Naive thymus-derived CD4-positive, alpha-beta T cell (primary cell): ENCODE results near the gene PAX5. TPM values are rescaled to one million over a fixed set of nuclear protein-coding genes. Genes with fewer than 3 reads are reported as not detected.

ENCODE experiments used
- ATAC-seq: fragments of 150-1000 bp; cut with Tn5 transposase; 2 replicates; pipeline ENCODE4 v1.10.0; 2021; ENCODE audit warnings: mild to moderate bottlenecking, moderate library complexity
- CTCF ChIA-PET: fragments of 350-600 bp; sonication (Branson Sonifier 250); formaldehyde crosslinking; loops from one replicate; lab custom pipeline; 2021; ENCODE audit warnings: antibody characterized with exemption; lab: Charles Lee
- POLR2A ChIA-PET: fragments of 350-600 bp; sonication (Branson Sonifier 250); formaldehyde crosslinking; loops from one replicate; lab custom pipeline; 2021; ENCODE audit warnings: antibody characterized with exemption, inconsistent platforms; lab: Charles Lee
- DNase-seq, 9 donors: peaks; one replicate each; pipeline versions ENCODE4 v3.0.0 to v3.0.0-alpha.2; 2020 to 2022; ENCODE audit warnings: mixed read lengths in 1 of 9
- H3K27ac ChIP-seq: one replicate; pipeline ENCODE4 v1.7.0; 2013; ENCODE audit warnings: mild to moderate bottlenecking, low read depth, low read length, moderate library complexity
- H3K27me3 ChIP-seq, 2 donors: one replicate each; pipeline ENCODE4 v1.7.0; 2013; ENCODE audit warnings: low read length in 2 of 2, mild to moderate bottlenecking in 2 of 2, moderate library complexity in 2 of 2; ENCODE audit not compliant: control insufficient read depth in 2 of 2, insufficient read depth in 2 of 2
- H3K36me3 ChIP-seq, 3 experiments: 1 replicate in 2 of 3; 2 replicates in 1 of 3; pipeline ENCODE4 v1.7.0; 2013; ENCODE audit warnings: low read length in 3 of 3, mild to moderate bottlenecking in 3 of 3, moderate library complexity in 1 of 3; ENCODE audit not compliant: insufficient read depth in 3 of 3, control insufficient read depth in 2 of 3
- H3K4me1 ChIP-seq, 2 donors: one replicate each; pipeline ENCODE4 v1.7.0; 2013; ENCODE audit warnings: low read length in 2 of 2, mild to moderate bottlenecking in 2 of 2, moderate library complexity in 1 of 2; ENCODE audit not compliant: control insufficient read depth in 2 of 2, insufficient read depth in 2 of 2
- H3K4me3 ChIP-seq: 2 replicates; pipeline ENCODE4 v1.7.0; 2013; ENCODE audit warnings: mild to moderate bottlenecking, low read length
- H3K9me3 ChIP-seq, 3 experiments: 1 replicate in 2 of 3; 2 replicates in 1 of 3; pipeline ENCODE4 v1.7.0; 2013; ENCODE audit warnings: low read length in 3 of 3; ENCODE audit not compliant: control insufficient read depth in 2 of 3
- H3K27ac Mint-ChIP-seq, 9 donors: one replicate each; pipeline ENCODE4 v1.8.0; 2020 to 2022; ENCODE audit warnings: mixed read lengths in 9 of 9, mild to moderate bottlenecking in 8 of 9, moderate library complexity in 5 of 9, inconsistent platforms in 2 of 9
- H3K27me3 Mint-ChIP-seq, 5 donors: one replicate each; pipeline ENCODE4 v1.8.0; 2021 to 2022; ENCODE audit warnings: mixed read lengths in 5 of 5, mild to moderate bottlenecking in 1 of 5
- H3K36me3 Mint-ChIP-seq, 5 donors: one replicate each; pipeline ENCODE4 v1.8.0; 2020 to 2022; ENCODE audit warnings: mixed read lengths in 5 of 5, mild to moderate bottlenecking in 3 of 5, inconsistent platforms in 1 of 5
- H3K4me1 Mint-ChIP-seq, 7 donors: one replicate each; pipeline ENCODE4 v1.8.0; 2020 to 2022; ENCODE audit warnings: mixed read lengths in 7 of 7, mild to moderate bottlenecking in 3 of 7, inconsistent platforms in 1 of 7
- H3K4me3 Mint-ChIP-seq, 10 donors: one replicate each; pipeline ENCODE4 v1.8.0; 2020 to 2022; ENCODE audit warnings: mild to moderate bottlenecking in 10 of 10, mixed read lengths in 10 of 10, moderate library complexity in 6 of 10, inconsistent platforms in 2 of 10
- H3K9me3 Mint-ChIP-seq, 11 donors: one replicate each; pipeline ENCODE4 v1.8.0; 2020 to 2022; ENCODE audit warnings: mixed read lengths in 11 of 11, mild to moderate bottlenecking in 4 of 11, inconsistent platforms in 1 of 11, moderate library complexity in 1 of 11
- intact Hi-C, 2 donors: fragments of 100-400 bp; cut with micrococcal nuclease; formaldehyde crosslinking; loops; one replicate each; pipeline ENCODE4 v1.15.1; 2023
- polyA plus RNA-seq, 2 donors: library from polyadenylated mRNA; unstranded; fragments of 300-500 nt; fragmentation: Illumina TruSeq; gene quantifications; one replicate each; pipeline ENCODE4 v1.2.3, GENCODE V29; 2021
- total RNA-seq, 6 experiments: library from RNA in 5 of 6; stranded (reverse) in 5 of 6; gene quantifications; 1 replicate in 5 of 6; 2 replicates in 1 of 6; pipeline ENCODE4 v1.2.3 and lab custom pipeline; 2021 to 2026

Gene PAX5
- total and polyA plus RNA-seq, 7 experiments from 2014 or later: 0.10 to 8.0 (median 0.38) TPM; not detected in 1

DNA sequence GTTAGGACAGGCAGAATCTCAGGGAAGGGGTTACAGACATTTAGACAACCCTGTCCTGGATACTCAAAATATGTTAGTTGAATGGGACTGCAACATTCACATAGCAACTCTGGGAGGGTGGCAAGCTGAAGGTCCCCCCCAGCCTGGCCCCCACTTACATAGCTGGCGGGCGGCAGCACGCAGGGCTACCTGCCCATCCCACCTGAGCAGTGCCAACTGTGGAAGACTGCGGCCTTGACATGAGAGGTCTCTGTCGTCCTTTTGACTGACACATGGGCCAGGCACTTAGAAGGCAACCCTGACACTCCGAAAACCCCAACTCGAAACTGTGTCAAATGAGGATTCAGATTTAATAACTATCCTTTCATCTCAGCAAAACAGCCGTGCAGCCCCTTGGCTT is 16.5 kb downstream of the PAX5 start:
- Mint-ChIP-seq H3K4me1 (no peaks in the 10 kb centered on the region), H3K9me3 (peaks cover 0 to 2% (median 0%) of the 10 kb centered on the region in 11 donors), H3K27me3 (peaks cover 71 to 79% (median 76%) of the 10 kb centered on the region in 5 donors), H3K36me3 (peaks cover 0 to 5% (median 0%) of the 10 kb centered on the region in 5 donors), H3K27ac (no peak overlapping the region), H3K4me3 (no peak overlapping the region)
- DNase-seq: no peak
- Histone ChIP-seq H3K36me3 (no peaks in the 10 kb centered on the region), H3K27ac (no peak overlapping the region), H3K9me3 (no peaks in the 10 kb centered on the region), H3K27me3 (peaks cover 0 to 4% of the 10 kb centered on the region in 2 donors), H3K4me1 (no peaks in the 10 kb centered on the region), H3K4me3 (no peak overlapping the region)
- no peak for ATAC-seq
- ChIA-PET POLR2A (interaction anchor here (0.6 kb wide), 1 partner anchor 22 kb away, joined by 3 read pairs; no protein-coding TSS in a partner anchor), CTCF (no interaction called here)
- intact Hi-C loops: no loop called here

DNA sequence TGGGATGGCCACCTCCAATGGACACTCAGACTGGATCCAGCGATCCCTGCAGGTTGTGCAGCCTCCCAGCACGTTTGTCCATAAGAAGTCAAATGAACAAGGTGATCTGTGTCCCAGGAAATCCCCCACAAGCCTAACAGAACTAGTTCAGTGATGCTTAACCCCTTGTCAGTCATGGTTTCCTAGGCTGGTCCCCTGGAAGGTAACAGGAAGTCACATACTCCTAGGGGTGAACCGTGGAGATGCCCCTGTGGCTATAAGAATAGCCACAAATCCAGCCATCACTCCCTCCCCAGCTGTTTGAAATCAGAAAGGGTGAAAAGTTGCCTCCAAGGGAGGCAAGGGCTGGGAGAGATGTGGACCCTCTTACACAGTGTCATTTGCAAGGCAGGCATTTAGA is 22.5 kb downstream of the PAX5 start:
- H3K4me3 ChIP-seq: no peak overlapping the region
- CTCF ChIA-PET: no interaction called here
- intact Hi-C loops: no loop called here
- Mint-ChIP-seq H3K4me1 (peaks cover 0 to 2% (median 0%) of the 10 kb centered on the region in 7 donors), H3K27ac (no peak overlapping the region), H3K27me3 (peaks cover 40 to 63% (median 56%) of the 10 kb centered on the region in 5 donors), H3K9me3 (no peaks in the 10 kb centered on the region), H3K36me3 (no peaks in the 10 kb centered on the region), H3K4me3 (no peak overlapping the region)
- H3K27me3 ChIP-seq: no peaks in the 10 kb centered on the region
- H3K36me3 ChIP-seq: no peaks in the 10 kb centered on the region
- POLR2A ChIA-PET: no interaction called here
- H3K4me1 ChIP-seq: no peaks in the 10 kb centered on the region
- DNase-seq (no peak), ATAC-seq (no peak)
- no peak overlapping the region for H3K27ac ChIP-seq
- no peaks in the 10 kb centered on the region for H3K9me3 ChIP-seq

DNA sequence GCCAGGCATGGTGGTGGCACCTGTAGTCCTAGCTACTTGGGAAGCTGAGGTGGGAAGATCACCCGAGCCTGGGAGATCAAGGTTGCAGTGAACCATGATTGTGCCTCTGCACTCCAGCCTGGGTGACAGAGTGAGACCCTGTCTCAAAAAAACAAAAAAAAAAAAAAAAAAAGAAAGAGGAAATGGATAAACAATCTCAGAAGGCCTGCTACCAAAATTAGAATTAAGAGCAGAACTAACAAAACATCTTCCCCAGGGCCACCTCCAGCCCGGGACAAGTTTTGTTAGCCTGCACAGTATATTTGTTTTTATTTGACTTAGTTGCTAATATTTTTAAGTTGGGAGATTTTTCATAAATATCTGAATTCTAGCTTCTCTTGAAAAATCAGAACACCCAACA is 23.1 kb downstream of the PAX5 start:
- Mint-ChIP-seq H3K27me3 (peaks cover 40 to 65% (median 55%) of the 10 kb centered on the region in 5 donors), H3K4me1 (peaks cover 0 to 2% (median 0%) of the 10 kb centered on the region in 7 donors), H3K27ac (no peak overlapping the region), H3K36me3 (no peaks in the 10 kb centered on the region), H3K9me3 (no peaks in the 10 kb centered on the region), H3K4me3 (no peak overlapping the region)
- H3K4me3 ChIP-seq: no peak overlapping the region
- CTCF ChIA-PET: no interaction called here
- H3K27me3 ChIP-seq: no peaks in the 10 kb centered on the region
- POLR2A ChIA-PET: no interaction called here
- no peaks in the 10 kb centered on the region for H3K4me1 ChIP-seq
- no peak overlapping the region for H3K27ac ChIP-seq
- H3K36me3 ChIP-seq: no peaks in the 10 kb centered on the region
- intact Hi-C loops: no loop called here
- no peak for ATAC-seq
- DNase-seq: no peak
- H3K9me3 ChIP-seq: no peaks in the 10 kb centered on the region

DNA sequence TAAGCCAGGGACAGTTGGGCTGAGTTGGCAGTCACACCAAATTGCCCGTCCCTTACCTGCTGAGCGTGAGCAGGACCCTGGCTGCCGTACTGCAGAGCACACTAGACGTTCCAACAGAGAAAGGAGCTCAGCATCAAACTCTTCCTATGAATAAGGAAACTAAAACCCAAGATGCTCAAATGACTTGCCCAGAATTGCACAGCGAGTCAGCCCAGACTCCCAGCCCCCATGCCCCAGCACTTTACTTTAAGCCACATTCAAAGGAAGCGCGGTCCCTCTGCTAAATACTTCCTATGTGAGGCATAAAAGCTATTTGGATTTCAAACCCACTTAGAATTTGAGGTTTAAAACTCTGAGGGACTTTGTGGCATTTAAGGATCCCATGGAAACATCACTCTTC is 23.9 kb downstream of the PAX5 start:
- H3K9me3 ChIP-seq: no peaks in the 10 kb centered on the region
- H3K27ac ChIP-seq: no peak overlapping the region
- Mint-ChIP-seq H3K4me3 (no peak overlapping the region), H3K4me1 (peaks cover 0 to 2% (median 0%) of the 10 kb centered on the region in 7 donors), H3K36me3 (no peaks in the 10 kb centered on the region), H3K27me3 (peaks cover 43 to 69% (median 59%) of the 10 kb centered on the region in 5 donors), H3K27ac (no peak overlapping the region), H3K9me3 (peaks cover 0 to 2% (median 0%) of the 10 kb centered on the region in 11 donors)
- H3K4me1 ChIP-seq: no peaks in the 10 kb centered on the region
- DNase-seq (no peak), ATAC-seq (no peak)
- H3K36me3 ChIP-seq: no peaks in the 10 kb centered on the region
- POLR2A ChIA-PET: no interaction called here
- CTCF ChIA-PET: no interaction called here
- H3K27me3 ChIP-seq: no peaks in the 10 kb centered on the region
- intact Hi-C loops: no loop called here
- no peak overlapping the region for H3K4me3 ChIP-seq

DNA sequence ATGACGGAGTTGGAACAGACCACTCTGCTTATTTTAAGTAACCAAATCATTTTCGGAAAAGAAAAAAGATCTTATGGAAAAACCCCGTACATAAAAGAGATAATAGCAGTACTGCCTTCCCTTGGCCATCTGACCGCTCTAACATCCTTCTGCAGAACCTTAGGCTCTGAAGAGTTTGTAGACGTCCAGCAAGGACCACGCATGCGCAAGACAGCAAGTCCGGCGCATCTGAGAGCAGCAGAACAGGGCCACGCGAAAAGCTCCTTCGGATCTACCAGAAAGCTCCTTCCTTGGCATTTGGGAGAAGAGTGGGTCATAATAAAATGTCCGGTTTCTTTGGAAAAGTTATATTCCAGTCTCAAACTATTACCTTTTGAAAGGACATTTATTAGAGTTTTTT is 26.8 kb downstream of the PAX5 start:
- DNase-seq: no peak
- peaks cover 48 to 76% (median 69%) of the 10 kb centered on the region in 5 donors for H3K27me3 Mint-ChIP-seq
- CTCF ChIA-PET: no interaction called here
- ATAC-seq: no peak
- POLR2A ChIA-PET: no interaction called here
- H3K4me1 ChIP-seq: no peaks in the 10 kb centered on the region
- H3K9me3 Mint-ChIP-seq: peaks cover 0 to 2% (median 0%) of the 10 kb centered on the region in 11 donors
- H3K9me3 ChIP-seq: no peaks in the 10 kb centered on the region
- no peak overlapping the region for H3K4me3 Mint-ChIP-seq
- no peaks in the 10 kb centered on the region for H3K27me3 ChIP-seq
- no peak overlapping the region for H3K27ac Mint-ChIP-seq
- H3K36me3 ChIP-seq: no peaks in the 10 kb centered on the region
- peaks cover 0 to 5% (median 5%) of the 10 kb centered on the region in 7 donors for H3K4me1 Mint-ChIP-seq
- intact Hi-C loops: no loop called here
- no peak overlapping the region for H3K27ac ChIP-seq
- no peak overlapping the region for H3K4me3 ChIP-seq
- H3K36me3 Mint-ChIP-seq: no peaks in the 10 kb centered on the region

DNA sequence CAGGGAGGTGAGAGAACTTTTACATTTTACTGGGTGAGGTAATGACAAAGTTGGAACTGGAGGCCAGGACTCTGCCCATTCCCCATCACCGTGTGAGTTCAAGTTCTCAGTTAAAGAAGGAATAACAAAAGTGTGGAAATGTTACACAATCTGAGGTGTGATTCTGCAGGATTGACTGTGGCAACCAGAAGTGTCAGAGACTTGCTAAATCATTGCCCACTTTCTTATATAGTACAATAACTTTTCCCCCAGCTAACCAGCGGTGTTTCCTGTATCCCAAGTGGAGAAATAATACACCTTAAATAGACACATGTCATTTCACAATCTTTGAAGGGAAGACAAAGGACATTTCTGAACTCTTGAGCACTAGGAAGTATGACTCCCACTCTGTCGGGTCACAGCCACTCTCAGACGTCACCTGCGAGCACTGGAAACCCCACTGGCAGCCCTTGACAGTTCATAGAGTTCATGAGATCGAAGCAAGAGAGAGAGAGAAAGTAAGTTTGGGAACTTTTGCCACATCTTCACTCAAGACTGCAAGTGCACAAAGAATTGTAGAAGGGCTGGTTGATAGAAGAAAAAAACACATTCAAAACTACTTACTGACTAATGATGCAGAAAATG is 28.4 kb downstream of the PAX5 start:
- peaks cover 64 to 80% (median 76%) of the 10 kb centered on the region in 5 donors for H3K27me3 Mint-ChIP-seq
- no peak for ATAC-seq
- no peak overlapping the region for H3K27ac Mint-ChIP-seq
- peaks cover 0 to 4% of the 10 kb centered on the region in 2 donors for H3K27me3 ChIP-seq
- H3K9me3 ChIP-seq: no peaks in the 10 kb centered on the region
- H3K36me3 Mint-ChIP-seq: no peaks in the 10 kb centered on the region
- no peaks in the 10 kb centered on the region for H3K4me1 ChIP-seq
- no peak for DNase-seq
- no peak overlapping the region for H3K4me3 Mint-ChIP-seq
- POLR2A ChIA-PET: no interaction called here
- H3K4me1 Mint-ChIP-seq: peaks cover 0 to 8% (median 4%) of the 10 kb centered on the region in 7 donors
- CTCF ChIA-PET: interaction anchor here (1.1 kb wide), 1 partner anchor 10 kb away, joined by 3 read pairs; no protein-coding TSS in a partner anchor
- intact Hi-C loops: no loop called here
- H3K36me3 ChIP-seq: no peaks in the 10 kb centered on the region
- peaks cover 0 to 4% (median 0%) of the 10 kb centered on the region in 11 donors for H3K9me3 Mint-ChIP-seq
- no peak overlapping the region for H3K4me3 ChIP-seq
- H3K27ac ChIP-seq: no peak overlapping the region

DNA sequence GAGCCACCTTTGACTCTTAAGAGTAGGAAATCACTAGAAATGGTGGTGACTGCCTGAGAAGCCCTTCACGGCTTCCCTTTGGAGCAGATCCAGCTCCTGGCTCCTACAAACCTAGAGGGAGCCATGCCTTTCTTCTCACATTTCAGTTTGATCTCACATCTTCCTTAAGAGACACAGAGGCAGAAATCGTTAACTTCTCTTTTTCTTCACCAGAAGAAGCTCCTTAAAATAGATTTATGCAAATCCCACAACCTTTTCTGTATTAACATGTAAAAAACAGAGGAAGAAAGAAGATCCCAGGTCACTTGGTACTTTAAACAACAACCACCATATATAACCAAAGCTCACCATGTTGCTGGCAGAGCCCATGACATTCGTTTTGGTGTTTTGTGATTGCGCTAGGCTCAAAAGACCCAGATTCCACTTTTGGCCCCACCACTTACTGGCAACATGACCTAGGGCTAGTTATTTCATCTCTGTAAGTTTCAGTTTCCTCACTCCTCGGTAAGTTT is 29.6 kb downstream of the PAX5 start:
- Histone ChIP-seq H3K27ac (no peak overlapping the region), H3K4me3 (no peak overlapping the region), H3K4me1 (no peaks in the 10 kb centered on the region), H3K27me3 (peaks cover 0 to 4% of the 10 kb centered on the region in 2 donors), H3K9me3 (no peaks in the 10 kb centered on the region), H3K36me3 (no peaks in the 10 kb centered on the region)
- DNase-seq (no peak), ATAC-seq (no peak)
- H3K27ac Mint-ChIP-seq: no peak overlapping the region
- CTCF ChIA-PET: no interaction called here
- intact Hi-C loops: no loop called here
- H3K9me3 Mint-ChIP-seq: peaks cover 0 to 4% (median 0%) of the 10 kb centered on the region in 11 donors
- peaks cover 0 to 8% (median 4%) of the 10 kb centered on the region in 7 donors for H3K4me1 Mint-ChIP-seq
- H3K4me3 Mint-ChIP-seq: no peak overlapping the region
- peaks cover 70 to 89% (median 81%) of the 10 kb centered on the region in 5 donors for H3K27me3 Mint-ChIP-seq
- POLR2A ChIA-PET: no interaction called here
- no peaks in the 10 kb centered on the region for H3K36me3 Mint-ChIP-seq
